K562 (cell line): ENCODE measurements around the gene B4GALT5. TPM values are rescaled to one million over a fixed set of nuclear protein-coding genes. Genes with fewer than 3 reads are reported as not detected.

Experiments
- ATAC-seq: fragments of 200-7000 bp; cut with Tn5 transposase; 3 replicates; pipeline ENCODE4 v1.9.1; 2020; ENCODE audit warnings: moderate library complexity
- BruUV-seq: library from RNA; stranded (reverse); fragments of 400-500 nt; replicated peaks from 2 replicates; lab custom pipeline; 2021; lab: Mats Ljungman, UMichigan
- CTCF ChIA-PET: fragments of 300-600 bp; formaldehyde crosslinking; extraction: SDS; loops from one replicate; lab custom pipeline; 2021; ENCODE audit warnings: low intra/inter-chr PET ratio; lab: Yijun Ruan, JAX
- POLR2A ChIA-PET: fragments of 300-600, 350-650 bp; sonication (Branson Sonifier 250); formaldehyde crosslinking; extraction: SDS; loops from one replicate; lab custom pipeline; 2021; ENCODE audit warnings: antibody characterized with exemption, inconsistent platforms; lab: Yijun Ruan, JAX
- DNase-seq, 4 experiments: peaks; one replicate each; pipeline versions ENCODE4 v3.0.0 to v3.0.0-alpha.2; 2011 to 2018; ENCODE audit warnings: low spot score in 3 of 4, mixed read lengths in 3 of 4; ENCODE audit errors: extremely low read depth in 1 of 4
- FAIRE-seq: peaks from 2 replicates; lab custom pipeline; 2011; peaks lifted over from hg19 to GRCh38; lab: Jason Lieb, UNC
- H2AFZ ChIP-seq: 2 replicates; pipeline ENCODE4 v1.6.0; 2011; ENCODE audit warnings: low read depth, low read length, control low read depth, inconsistent platforms
- H3K27ac ChIP-seq: fragments of 200-600 bp; 3 replicates; pipeline ENCODE4 v1.8.0; 2011; ENCODE audit warnings: low read depth, mild to moderate bottlenecking, control low read depth, inconsistent platforms, low read length, moderate library complexity, mixed read lengths; ENCODE audit errors: extremely low read depth
- H3K27me3 ChIP-seq, 2 experiments: fragments of 300-600 bp in 1 of 2; 2 replicates in 1 of 2; 3 replicates in 1 of 2; pipeline versions ENCODE4 v1.6.0 to v1.8.0; 2011; ENCODE audit warnings: inconsistent platforms in 2 of 2, low read length in 2 of 2, mild to moderate bottlenecking in 1 of 2, mixed read lengths in 1 of 2, moderate library complexity in 1 of 2; ENCODE audit not compliant: control insufficient read depth in 2 of 2, insufficient read depth in 2 of 2
- H3K36me3 ChIP-seq: fragments of 300-600 bp; 3 replicates; pipeline ENCODE4 v1.8.0; 2011; ENCODE audit warnings: mild to moderate bottlenecking, low read length, inconsistent platforms; ENCODE audit not compliant: control insufficient read depth, insufficient read depth
- H3K4me1 ChIP-seq, 2 experiments: fragments of 200-600 bp in 1 of 2; replicated peaks in 1 of 2; 2 replicates in 1 of 2; 3 replicates in 1 of 2; pipeline versions ENCODE4 v1.5.1 to v1.8.0; 2011; ENCODE audit warnings: inconsistent platforms in 2 of 2, low read length in 2 of 2, mild to moderate bottlenecking in 1 of 2, mixed read lengths in 1 of 2, moderate library complexity in 1 of 2; ENCODE audit not compliant: control insufficient read depth in 2 of 2, insufficient read depth in 2 of 2
- H3K4me2 ChIP-seq: 2 replicates; pipeline ENCODE4 v1.6.1; 2011; ENCODE audit warnings: low read length, control low read depth, inconsistent platforms, mixed read lengths; ENCODE audit not compliant: insufficient read depth
- H3K4me3 ChIP-seq: fragments of 200-600 bp; sonication (generic), shearing (Covaris generic); 2 replicates; pipeline ENCODE4 v1.5.1; 2016; ENCODE audit warnings: control low read depth, inconsistent platforms
- H3K79me2 ChIP-seq: fragments of 200-600 bp; 3 replicates; pipeline ENCODE4 v1.8.0; 2011; ENCODE audit warnings: low read length, inconsistent platforms; ENCODE audit not compliant: control insufficient read depth, insufficient read depth
- H3K9ac ChIP-seq, 2 experiments: 2 replicates each; pipeline versions ENCODE4 v1.6.0 to v1.6.1; 2011; ENCODE audit warnings: low read depth in 2 of 2, low read length in 2 of 2, control low read depth in 1 of 2, inconsistent platforms in 1 of 2, mild to moderate bottlenecking in 1 of 2, mixed read lengths in 1 of 2; ENCODE audit not compliant: insufficient read depth in 1 of 2
- H3K9me1 ChIP-seq: one replicate; pipeline ENCODE4 v1.6.0; 2011; ENCODE audit warnings: inconsistent platforms, mild to moderate bottlenecking, low read length, moderate library complexity; ENCODE audit not compliant: control insufficient read depth, insufficient read depth
- H3K9me3 ChIP-seq: replicated peaks from 2 replicates; pipeline ENCODE4 v1.5.1; 2011; ENCODE audit warnings: low read depth, low read length, inconsistent platforms; ENCODE audit not compliant: control insufficient read depth, insufficient read depth
- H4K20me1 ChIP-seq: replicated peaks from 2 replicates; pipeline ENCODE4 v1.6.1; 2011; ENCODE audit warnings: low read length, inconsistent platforms, mixed read lengths; ENCODE audit not compliant: control insufficient read depth, insufficient read depth
- BHLHE40 ChIP-seq: IDR thresholded peaks from 2 replicates; pipeline ENCODE4 v1.6.1; 2011; ENCODE audit warnings: low read length, improper control_type of control experiment
- C11orf30 ChIP-seq: fragments of 450-650 bp; IDR thresholded peaks from 2 replicates; pipeline ENCODE4 v1.6.1; 2016; ENCODE audit warnings: low read depth, mild to moderate bottlenecking
- IFI16 ChIP-seq: fragments of 250-450 bp; sonication (Bioruptor Pico); IDR thresholded peaks from 2 replicates; pipeline ENCODE4 v2.1.2; 2022; ENCODE audit warnings: mild to moderate bottlenecking, inconsistent platforms
- MAFG ChIP-seq: fragments of 450-650 bp; conservative IDR thresholded peaks from 2 replicates; pipeline ENCODE4 v1.6.1; 2016; ENCODE audit warnings: missing genetic modification characterization, missing compliant biosample characterization
- MAFK ChIP-seq: IDR thresholded peaks from 2 replicates; pipeline ENCODE4 v1.6.1; 2011; ENCODE audit warnings: low read length, improper control_type of control experiment
- SRSF3 ChIP-seq: fragments of 200-400 bp; formaldehyde crosslinking; IDR thresholded peaks from 2 replicates; pipeline ENCODE4 v1.6.1; 2016; ENCODE audit warnings: mild to moderate bottlenecking, low read length, moderate library complexity; ENCODE audit not compliant: insufficient read depth
- ZNF316 ChIP-seq: fragments of 450-650 bp; IDR thresholded peaks from 2 replicates; pipeline ENCODE4 v1.6.1; 2016
- in situ Hi-C: fragments of 300-500 bp; cut with MboI; formaldehyde crosslinking; loops from 4 replicates; pipeline ENCODE4 v1.15.0; 2018; ENCODE audit warnings: inconsistent platforms, mixed read lengths
- intact Hi-C: fragments of 100-400 bp; cut with micrococcal nuclease; formaldehyde crosslinking; loops from 2 replicates; pipeline ENCODE4 v1.14.2; 2022
- polyA plus RNA-seq, 8 experiments: library from polyadenylated mRNA; depleted of rRNA in 4 of 8; stranded (reverse) in 5 of 8; unstranded in 3 of 8; fragments of >200 nt; fragmentation: Nextera tagmentation in 2 of 8; fragmentation: Illumina TruSeq in 1 of 8; extraction: Ambion mirVana in 2 of 8; extraction: Trizol in 1 of 8; gene quantifications; 2 replicates each; pipeline versions ENCODE4 v1.2.1 to v1.2.3, GENCODE V29; 2011 to 2014; ENCODE audit warnings: inconsistent platforms in 1 of 8, missing spikeins in 1 of 8
- total RNA-seq, 7 experiments: library from RNA; depleted of rRNA in 6 of 7; stranded (reverse); fragments of >200 nt in 6 of 7; fragmentation: Illumina TruSeq in 2 of 7; extraction: Trizol in 2 of 7; gene quantifications; 2 replicates each; pipeline versions ENCODE4 v1.2.1 to v1.2.3, GENCODE V29; 2011 to 2021; ENCODE audit warnings: low replicate concordance in 1 of 7
- TF ChIP-seq, protein P1 (sequence below): sonication (generic); formaldehyde crosslinking; IDR thresholded peaks from 2 replicates; pipeline ENCODE4 v1.8.1; 2023; ENCODE audit warnings: missing genetic modification reagents, mild to moderate bottlenecking, borderline replicate concordance
- TF ChIP-seq, protein P2 (sequence below): fragments of 250-450 bp; sonication (Bioruptor Pico); IDR thresholded peaks from 2 replicates; pipeline ENCODE4 v1.5.0; 2022; ENCODE audit warnings: mild to moderate bottlenecking

B4GALT5 gene
- total and polyA plus RNA-seq, 9 of the 15 experiments (the other 6 are each of a cell fraction or from before 2014, with no cell fraction given) = 8.5 to 32.6 (median 23.4) TPM

- TF ChIP-seq, protein P1, sequence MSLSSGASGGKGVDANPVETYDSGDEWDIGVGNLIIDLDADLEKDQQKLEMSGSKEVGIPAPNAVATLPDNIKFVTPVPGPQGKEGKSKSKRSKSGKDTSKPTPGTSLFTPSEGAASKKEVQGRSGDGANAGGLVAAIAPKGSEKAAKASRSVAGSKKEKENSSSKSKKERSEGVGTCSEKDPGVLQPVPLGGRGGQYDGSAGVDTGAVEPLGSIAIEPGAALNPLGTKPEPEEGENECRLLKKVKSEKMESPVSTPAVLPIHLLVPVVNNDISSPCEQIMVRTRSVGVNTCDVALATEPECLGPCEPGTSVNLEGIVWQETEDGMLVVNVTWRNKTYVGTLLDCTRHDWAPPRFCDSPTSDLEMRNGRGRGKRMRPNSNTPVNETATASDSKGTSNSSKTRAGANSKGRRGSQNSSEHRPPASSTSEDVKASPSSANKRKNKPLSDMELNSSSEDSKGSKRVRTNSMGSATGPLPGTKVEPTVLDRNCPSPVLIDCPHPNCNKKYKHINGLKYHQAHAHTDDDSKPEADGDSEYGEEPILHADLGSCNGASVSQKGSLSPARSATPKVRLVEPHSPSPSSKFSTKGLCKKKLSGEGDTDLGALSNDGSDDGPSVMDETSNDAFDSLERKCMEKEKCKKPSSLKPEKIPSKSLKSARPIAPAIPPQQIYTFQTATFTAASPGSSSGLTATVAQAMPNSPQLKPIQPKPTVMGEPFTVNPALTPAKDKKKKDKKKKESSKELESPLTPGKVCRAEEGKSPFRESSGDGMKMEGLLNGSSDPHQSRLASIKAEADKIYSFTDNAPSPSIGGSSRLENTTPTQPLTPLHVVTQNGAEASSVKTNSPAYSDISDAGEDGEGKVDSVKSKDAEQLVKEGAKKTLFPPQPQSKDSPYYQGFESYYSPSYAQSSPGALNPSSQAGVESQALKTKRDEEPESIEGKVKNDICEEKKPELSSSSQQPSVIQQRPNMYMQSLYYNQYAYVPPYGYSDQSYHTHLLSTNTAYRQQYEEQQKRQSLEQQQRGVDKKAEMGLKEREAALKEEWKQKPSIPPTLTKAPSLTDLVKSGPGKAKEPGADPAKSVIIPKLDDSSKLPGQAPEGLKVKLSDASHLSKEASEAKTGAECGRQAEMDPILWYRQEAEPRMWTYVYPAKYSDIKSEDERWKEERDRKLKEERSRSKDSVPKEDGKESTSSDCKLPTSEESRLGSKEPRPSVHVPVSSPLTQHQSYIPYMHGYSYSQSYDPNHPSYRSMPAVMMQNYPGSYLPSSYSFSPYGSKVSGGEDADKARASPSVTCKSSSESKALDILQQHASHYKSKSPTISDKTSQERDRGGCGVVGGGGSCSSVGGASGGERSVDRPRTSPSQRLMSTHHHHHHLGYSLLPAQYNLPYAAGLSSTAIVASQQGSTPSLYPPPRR = no peak
- TF ChIP-seq, all 486 proteins: peak for 0
Measured at GRCh38 chr20:49664612-49665313, 48.9 kb downstream of the B4GALT5 start (continued).

GRCh38 chr20:49663112-49663511, 50.6 kb downstream of the B4GALT5 start:
- DNase-seq = no peak
- no peaks in the 10 kb centered on the region for H3K27me3 ChIP-seq
- intact Hi-C loops = no loop called here
- no peak overlapping the region for H3K27ac ChIP-seq
- no peak for FAIRE-seq
- ChIA-PET CTCF (no interaction called here), POLR2A (interaction anchor here (1.0 to 1.5 kb wide), 3 partner anchors 15 to 50 kb away, joined by 3 to 4 read pairs (median 4); partner anchors contain the start of gene B4GALT5)
- no peaks in the 10 kb centered on the region for H3K9me3 ChIP-seq
- in situ Hi-C loops = no loop called here
- H3K4me3 ChIP-seq = no peak overlapping the region
- TF ChIP-seq SRSF3 (no peak), ZNF316 (peak; percentile 45; the same call in 1 of the 2 replicates), MAFG (tag) (0 out of 2 replicates have a peak, but pooled peaks have one; percentile 6), IFI16 (CRISPR knock-in tag) (no peak), MAFK (peak; percentile 8; the same call in 1 of the 2 replicates), BHLHE40 (no peak), C11orf30 (0 out of 2 replicates have a peak, but pooled peaks have one; percentile 16)
- TF ChIP-seq, protein P2, sequence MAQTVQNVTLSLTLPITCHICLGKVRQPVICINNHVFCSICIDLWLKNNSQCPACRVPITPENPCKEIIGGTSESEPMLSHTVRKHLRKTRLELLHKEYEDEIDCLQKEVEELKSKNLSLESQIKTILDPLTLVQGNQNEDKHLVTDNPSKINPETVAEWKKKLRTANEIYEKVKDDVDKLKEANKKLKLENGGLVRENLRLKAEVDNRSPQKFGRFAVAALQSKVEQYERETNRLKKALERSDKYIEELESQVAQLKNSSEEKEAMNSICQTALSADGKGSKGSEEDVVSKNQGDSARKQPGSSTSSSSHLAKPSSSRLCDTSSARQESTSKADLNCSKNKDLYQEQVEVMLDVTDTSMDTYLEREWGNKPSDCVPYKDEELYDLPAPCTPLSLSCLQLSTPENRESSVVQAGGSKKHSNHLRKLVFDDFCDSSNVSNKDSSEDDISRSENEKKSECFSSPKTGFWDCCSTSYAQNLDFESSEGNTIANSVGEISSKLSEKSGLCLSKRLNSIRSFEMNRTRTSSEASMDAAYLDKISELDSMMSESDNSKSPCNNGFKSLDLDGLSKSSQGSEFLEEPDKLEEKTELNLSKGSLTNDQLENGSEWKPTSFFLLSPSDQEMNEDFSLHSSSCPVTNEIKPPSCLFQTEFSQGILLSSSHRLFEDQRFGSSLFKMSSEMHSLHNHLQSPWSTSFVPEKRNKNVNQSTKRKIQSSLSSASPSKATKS (CRISPR knock-in tag) = no peak
- peaks cover 9% of the 10 kb centered on the region; the same call in 1 of the 3 replicates for H3K36me3 ChIP-seq
- no peaks in the 10 kb centered on the region for H3K9me1 ChIP-seq
- peaks cover 95% of the 10 kb centered on the region for H3K79me2 ChIP-seq
- no peak overlapping the region for H3K4me2 ChIP-seq
- H3K9ac ChIP-seq = no peak overlapping the region
- no peak for ATAC-seq
- H3K4me1 ChIP-seq = peaks cover 4 to 5% of the 10 kb centered on the region in 2 experiments; a peak in 3 of 5 replicates
- no peak overlapping the region for H2AFZ ChIP-seq
- H4K20me1 ChIP-seq = peaks cover 7% of the 10 kb centered on the region; the same call in 1 of the 2 replicates
- no TSS peak for BruUV-seq
